GM21423 (cell line): ENCODE data around the gene ACAP2.
A peak's percentile ranks its signal among the peaks of the same experiment; 100 is the strongest.

Experiments
- ATAC-seq: cut with Tn5 transposase; IDR thresholded peaks from one replicate; pipeline ENCODE4 v1.9.1; 2021; ENCODE audit warnings: mild to moderate bottlenecking, moderate library complexity; ENCODE audit not compliant: unreplicated experiment

The ACAP2 gene

DNA sequence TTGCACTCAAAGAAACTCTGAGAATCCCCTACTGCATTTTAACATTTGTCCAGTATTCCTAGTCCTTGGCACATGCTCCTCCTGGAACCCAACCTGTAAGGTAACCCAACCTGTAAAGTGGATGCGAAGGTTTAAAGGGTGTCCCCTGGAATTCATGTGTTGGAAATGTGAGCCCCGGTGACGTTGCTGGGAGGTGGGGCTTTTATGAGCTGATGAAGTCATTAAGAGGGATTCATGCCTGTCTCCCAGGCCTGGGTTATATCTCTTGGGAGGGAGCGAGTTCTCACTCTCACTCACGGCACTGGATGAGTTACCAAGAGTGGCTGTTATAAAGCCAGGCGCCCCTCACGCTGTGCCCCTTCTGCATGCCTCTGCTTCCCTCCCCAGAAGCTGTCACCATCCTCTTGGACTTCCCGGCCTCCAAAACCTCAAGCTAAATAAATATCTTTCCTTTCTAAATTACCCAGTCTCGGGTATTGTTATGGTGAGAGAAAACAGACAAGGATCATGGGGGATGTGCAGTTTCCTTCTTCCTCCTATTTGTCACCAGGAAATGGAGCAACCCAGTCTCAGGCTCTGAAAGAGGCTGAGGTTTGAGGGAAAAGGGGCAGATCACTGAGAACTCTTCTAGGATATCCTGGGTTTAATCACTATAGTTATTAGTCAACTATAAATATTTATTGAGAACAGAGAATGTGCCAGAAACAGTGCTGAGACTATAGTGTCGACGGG is 179.5 kb downstream of the ACAP2 start:
- no peak for ATAC-seq

DNA sequence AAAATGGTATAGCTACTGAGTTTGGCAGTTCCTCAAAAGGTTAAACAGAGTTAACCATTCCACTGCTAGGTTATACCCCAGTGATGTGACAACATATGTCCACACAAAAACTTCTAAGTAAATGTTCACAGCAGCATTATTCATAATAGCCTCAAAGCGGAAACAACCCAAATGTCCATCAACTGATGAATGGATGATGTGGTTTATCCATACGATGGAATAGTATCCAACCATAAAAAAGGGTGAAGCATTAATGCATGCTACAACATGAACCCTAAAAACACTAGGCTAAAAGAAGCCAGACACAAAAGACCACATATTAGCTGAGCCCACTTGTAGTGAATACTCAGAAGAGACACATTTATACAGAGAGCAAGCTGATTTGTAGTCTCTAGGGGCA is 180.9 kb downstream of the ACAP2 start:
- ATAC-seq = no peak

GRCh38 chr3:195260280-195260905 is 182.4 kb downstream of the ACAP2 start:
- ATAC-seq = peak; percentile 3

DNA sequence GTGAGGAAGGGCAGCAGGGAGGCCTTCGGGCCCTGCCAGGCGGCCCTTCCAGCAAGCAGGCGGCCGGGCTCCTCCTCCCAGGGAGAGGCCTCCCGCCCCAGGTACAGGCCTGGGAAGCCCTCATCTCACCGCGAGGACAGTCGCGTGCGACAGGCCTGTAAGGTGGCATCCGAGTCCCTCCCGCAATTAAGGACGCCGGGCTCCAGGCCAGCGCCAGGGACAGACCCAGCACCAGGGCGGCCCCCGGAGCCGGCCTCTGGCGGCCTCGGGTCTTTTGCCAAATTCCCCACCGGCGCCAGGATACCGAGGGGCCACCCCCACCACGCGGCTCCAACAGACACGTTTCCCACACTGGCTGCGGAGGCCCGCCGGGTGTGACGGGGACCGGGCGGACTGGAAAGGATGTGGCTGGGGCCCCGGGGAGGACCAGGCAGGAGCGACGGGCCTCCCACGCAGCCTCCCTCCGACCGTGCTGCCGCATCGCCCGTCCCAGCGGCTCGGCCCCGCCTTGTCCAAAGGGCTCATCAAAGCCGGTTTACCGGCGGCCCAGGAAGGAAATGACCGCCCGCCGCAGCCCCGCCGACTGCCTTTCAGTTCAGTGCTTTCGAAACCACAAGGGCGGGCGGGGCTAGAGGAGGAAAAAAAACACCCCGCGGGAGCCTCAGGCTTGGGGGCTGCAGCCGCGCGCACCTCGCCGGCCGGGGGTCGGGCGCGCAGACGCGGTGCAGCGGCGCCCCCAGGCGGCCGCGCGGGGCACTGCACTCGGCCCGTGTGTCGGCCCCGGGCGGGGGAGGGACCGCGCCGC is 183.1 kb downstream of the ACAP2 start:
- ATAC-seq = peak; percentile 77

- ATAC-seq = no peak
Measured at GRCh38 chr3:195259154-195259474, 183.7 kb downstream of the ACAP2 start.

- ATAC-seq = no peak
Measured at GRCh38 chr3:195258449-195259153, 184.2 kb downstream of the ACAP2 start.

DNA sequence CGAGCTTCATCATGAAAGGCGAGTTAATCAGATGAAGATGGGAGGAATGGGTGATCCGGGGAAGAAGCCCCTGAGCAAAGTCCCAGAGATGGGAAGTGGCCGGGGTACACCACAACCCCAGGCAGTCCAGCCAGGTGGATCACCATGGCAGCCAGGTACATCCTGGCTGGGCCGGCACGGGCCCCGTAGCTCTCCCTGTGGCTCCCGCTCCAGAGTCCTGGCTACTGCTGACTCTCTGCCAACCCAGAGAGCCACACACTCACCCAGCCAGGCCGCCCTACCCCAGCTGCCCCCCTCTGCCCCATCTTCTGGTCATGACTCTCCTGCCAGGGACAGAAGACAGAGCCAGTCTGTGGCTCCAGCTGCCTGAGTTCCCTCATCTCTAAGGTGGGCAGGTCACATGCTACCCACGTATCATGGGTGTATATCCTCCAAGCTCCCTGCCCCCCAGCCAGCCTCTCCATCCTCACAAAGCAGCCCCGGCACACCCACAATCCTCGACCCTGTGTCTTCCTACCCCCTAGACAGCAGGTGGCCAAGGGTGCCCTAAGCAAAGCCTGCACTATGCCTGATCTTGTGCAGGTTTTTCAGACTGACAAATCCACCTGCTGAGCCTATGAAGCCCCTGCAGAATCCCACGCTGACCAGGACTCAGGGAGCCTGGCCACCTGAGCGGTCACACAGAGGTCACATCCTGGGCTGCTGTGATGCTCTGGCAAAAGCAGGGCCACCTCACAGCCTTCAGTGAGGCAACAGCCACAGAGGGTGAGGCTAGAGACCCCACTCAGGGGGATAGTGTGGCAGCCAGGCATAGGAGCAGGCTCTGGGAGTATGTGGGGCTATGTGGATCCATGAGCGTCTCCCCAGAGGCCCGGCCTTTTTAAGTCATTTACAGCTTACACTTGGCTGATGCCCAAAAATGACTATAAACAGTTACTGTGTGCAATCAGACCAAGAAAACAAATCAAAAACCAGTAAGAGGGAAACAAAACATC is 185.1 kb downstream of the ACAP2 start:
- ATAC-seq = no peak

DNA sequence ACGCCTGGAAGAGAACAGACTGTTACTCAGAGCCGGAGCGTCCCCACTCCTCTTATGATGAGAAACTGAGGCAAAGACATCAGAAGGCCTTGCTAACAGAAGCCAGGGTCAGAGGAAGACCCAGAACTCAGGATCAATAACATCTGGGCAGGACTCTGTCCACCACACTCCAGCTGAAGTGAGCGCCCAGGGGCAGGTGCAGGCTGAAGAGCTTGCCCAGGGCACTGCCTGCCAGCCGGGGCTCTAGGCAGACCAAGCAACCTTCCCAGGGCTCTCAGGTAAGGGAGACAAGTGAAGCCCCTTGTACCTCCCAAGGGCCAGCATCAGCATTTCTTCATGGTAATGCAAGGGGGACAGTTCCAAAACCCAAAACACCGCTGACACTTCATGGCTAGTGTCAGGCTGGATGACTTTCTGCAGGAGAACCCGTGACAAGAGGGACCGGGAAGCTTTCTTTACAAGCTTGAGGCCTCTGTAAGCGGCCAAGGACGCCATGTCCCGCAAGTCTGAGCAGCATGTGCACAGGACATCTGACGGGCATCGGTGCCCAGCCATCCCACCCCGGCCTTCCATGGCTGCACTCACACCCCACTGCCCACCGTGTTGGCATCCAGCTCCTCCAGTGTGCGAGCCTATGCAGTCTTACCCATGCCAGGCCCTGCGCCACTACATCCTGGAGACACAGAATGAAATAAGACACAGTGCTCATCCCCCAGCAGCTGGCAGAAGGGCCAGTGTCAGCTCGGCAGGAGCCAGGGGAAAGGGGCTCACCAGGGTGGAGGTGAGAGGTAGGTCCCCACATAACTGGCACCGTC is 186.0 kb downstream of the ACAP2 start:
- ATAC-seq = no peak

- no peak for ATAC-seq
Measured at GRCh38 chr3:195255571-195256501, 187.0 kb downstream of the ACAP2 start.

- no peak for ATAC-seq
Measured at GRCh38 chr3:195255176-195255500, 187.7 kb downstream of the ACAP2 start.

DNA sequence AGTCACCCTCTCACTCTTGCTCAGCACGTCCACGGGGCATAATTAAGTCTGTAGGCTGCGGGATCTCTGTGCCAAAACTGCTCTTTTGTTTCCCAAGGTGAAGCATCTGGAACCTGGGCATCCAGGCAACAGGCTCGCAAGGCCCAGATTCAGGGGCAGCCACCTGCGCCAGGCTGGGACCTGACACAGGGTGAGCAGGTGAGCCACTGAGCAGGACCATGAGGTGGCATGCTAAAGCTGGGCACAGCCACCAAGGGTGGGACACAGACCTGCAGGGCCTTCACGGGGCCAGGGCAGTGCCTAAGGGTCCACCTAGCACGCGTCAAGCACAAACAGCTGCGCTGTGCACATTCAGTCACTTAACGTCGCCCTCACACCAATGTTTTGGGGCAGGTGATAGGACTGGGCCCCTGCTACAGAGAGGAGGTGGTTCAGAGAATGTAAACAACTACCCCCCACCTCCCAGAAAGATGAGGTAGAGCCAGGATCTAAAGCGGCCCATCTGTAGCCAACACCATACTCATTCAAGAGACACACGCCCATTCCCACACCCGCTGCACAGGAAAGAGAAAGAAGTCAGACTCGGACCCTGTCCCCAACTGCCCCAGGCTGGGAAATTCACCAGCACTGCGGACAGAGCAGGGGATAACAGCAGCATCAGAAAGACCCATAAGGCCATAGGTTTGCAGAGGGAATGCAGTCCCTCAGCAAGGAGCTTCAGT is 188.2 kb downstream of the ACAP2 start:
- no peak for ATAC-seq

DNA sequence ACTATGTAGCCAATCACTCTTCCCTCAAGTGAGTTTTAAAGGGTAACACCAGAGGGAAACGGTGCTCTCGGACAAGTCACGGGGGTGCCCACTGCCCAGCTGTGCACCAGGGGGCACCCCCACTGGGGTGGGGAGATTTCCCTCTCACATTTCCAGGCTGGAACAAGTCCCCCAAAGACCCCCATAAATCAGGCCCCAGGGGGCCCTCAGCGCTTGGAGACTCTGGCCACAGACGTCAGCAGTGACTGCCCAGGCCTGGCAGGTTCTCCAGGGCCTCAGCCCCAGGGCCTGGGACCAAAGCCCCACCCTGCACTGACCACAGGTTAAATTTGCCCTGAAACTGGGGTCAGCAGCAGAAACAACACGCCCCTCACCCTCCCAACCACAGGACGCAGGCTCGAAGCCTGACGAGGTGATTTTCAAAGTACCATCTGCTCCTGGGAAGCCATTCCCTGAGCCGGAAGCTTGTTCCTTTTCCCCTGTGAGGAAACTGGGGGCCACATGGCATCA is 188.8 kb downstream of the ACAP2 start:
- no peak for ATAC-seq

DNA sequence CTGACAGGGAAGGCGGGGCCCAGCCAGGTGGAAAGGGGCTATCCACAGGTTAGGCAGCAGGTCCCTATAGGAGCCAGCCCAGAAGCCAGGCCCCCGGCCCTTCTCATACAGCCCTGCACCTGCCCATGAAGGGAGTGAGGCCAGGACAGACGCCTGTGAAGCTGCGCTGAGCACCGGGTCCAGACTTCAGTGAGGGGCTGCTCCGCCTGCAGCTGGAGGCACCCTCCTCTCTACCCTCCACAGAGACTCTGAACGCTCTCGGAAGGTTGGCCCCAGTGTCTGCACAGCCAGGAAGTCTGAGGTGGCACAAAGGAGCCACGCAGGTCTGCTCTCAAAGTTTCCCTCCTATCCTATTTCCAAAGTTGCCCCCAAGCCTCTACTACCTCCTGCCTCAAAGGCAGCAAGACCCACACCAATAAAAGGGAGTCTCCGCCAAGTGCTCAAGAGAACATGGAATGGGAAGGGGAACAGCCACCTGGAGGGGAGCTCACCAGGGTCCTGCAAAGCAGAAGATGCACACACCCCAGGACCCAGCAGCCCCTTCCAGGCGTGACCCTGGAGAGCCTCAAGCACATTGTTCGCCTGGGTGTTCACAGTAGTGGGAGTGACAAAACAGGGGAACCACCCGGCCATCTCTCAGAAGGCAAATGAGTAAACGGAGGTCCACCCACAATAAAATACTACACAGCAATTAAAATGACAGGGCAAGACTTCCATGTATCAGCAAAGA is 191.3 kb downstream of the ACAP2 start:
- no peak for ATAC-seq

- no peak for ATAC-seq
Measured at GRCh38 chr3:195250473-195251251, 192.2 kb downstream of the ACAP2 start.

DNA sequence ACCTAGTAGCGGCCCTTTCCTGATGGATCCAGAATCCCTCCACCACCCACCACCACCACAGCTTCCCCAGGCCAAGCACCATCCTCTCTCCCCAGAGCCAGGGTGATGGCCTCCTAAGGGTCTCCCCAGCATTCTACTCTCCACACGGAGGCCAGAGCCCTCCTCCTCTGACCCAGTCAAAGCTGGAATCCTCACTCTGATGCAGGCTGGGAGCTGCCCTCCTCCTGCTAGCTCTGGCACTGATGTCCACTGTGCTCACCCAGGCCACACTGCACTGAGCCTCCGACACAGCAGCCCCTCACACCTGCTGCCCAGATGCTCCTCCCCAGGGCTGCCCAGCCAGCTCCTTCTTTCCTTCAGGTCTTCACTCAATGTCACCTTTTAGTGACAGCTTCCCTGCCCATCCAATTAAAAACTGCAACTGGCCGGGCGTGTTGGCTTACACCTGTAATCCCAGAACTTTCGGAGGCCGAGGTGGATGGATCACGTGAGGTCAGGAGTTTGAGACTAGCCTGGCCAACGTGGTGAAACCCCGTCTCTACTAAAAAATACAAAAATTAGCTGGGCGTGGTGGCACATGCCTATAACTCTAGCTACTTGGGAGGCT is 192.9 kb downstream of the ACAP2 start:
- ATAC-seq = no peak
